Measurements from ENCODE around the gene ABCB10.
"Not testable (repeated sequence)": the region's sequence is repeated elsewhere in the genome, so short reads cannot be mapped to it uniquely, and the experiment has no call there.

The ABCB10 gene

GRCh38 chr1:229570891-229571516 is 12.5 kb upstream of the ABCB10 start:
- no peak for DNase-seq

- DNase-seq, result no peak
Measured at GRCh38 chr1:229570305-229570704, 11.8 kb upstream of the ABCB10 start.

DNA sequence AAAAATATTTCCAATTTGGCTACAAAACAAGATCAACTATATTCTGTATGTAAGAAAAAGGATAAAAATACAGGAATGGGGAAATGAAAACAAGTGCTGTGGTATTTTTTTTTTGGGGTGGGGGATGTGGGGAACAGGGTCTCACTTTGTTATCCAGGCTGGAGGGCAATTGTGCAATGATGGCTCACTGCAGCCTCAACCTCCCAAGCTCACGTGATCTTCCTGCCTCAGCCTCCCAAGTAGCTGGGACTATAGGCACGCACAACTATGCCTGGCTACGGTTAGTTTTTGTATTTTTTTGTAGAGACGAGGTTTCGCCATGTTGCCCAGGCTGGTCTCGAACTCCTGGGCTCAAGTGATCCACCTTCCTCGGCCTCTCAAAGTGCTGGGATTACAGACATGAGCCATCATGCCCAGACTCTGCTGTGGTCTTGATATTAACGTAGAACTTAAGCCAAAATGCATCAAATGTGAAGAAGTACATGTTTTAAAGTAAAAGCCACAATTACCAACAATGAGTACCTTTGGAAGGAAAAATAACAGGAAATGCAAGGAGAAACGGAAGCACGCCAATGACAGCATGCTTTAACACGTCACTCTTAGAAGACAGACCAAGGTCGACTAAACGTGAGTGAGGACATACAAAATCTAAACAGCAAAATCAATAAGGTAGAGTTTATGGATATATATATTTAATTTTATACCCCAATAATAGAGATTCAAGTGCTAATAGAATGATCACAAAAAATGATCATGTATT is 8.8 kb upstream of the ABCB10 start:
- DNase-seq, result no peak

DNA sequence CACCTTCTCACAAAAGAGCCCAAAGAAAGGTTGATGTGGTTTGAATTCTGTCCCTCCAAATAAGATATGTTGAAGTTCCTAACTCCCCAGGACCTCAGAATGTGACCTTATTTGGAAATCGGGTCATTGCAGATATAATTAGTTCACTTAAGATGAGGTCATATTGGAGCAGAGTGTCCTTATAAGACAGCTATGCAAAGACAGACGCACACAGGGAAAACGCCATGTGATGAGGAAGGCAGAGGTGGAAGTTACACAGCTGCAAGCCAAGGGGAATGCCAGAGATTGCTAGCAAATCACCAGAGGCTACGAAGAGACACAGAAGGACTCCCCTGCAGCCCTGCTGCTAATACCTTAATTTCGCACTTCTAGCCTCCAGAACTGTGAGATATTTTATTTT is 5.2 kb upstream of the ABCB10 start:
- no peak for DNase-seq

GRCh38 chr1:229563241-229563640 is 4.7 kb upstream of the ABCB10 start:
- no peak for DNase-seq

DNA sequence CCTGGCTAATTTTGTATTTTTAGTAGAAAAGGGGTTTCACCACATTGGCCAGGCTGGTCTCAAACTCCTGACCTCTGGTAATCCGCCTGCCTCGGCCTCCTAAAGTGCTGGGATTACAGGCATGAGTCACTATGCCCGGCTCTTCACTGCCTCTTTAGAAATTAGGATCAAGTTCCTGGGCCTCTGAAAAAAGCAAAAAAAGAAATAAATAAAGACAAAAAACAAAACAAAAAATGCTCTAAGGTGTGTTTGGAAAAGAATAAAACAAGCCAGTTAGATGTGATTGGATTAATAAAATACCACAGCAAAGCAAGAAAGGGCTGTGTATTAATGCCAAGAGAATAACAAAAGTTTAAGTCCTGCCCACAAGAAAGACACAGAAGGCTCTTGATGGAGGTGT is 4.2 kb upstream of the ABCB10 start:
- DNase-seq, result no peak

GRCh38 chr1:229561141-229561540 is 2.6 kb upstream of the ABCB10 start:
- no peak for DNase-seq

DNA sequence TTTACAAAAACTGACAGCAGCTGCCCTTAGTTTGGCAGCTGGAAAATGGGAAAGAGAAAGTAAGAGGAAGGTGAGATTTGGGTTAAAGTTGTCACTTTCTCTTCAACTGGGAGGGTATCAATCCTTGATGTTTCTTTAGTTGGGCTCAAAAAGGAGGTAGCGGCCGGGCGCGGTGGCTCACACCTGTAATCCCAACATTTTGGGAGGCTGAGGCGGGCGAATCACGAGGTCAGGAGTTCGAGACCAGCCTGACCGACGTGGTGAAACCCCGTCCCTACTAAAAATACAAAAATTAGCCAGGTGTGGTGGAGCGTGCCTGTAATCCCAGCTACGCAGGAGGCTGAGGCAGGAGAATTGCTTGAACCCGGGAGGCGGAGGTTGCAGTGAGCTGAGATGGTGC is 1.6 kb upstream of the ABCB10 start:
- not testable (repeated sequence) for DNase-seq

GRCh38 chr1:229559336-229559801 is 862 bp upstream of the ABCB10 start:
- not testable (repeated sequence) for DNase-seq

- DNase-seq, result peak; percentile 45
Measured at GRCh38 chr1:229557913-229558414, 543 bp downstream of the ABCB10 start.

DNA sequence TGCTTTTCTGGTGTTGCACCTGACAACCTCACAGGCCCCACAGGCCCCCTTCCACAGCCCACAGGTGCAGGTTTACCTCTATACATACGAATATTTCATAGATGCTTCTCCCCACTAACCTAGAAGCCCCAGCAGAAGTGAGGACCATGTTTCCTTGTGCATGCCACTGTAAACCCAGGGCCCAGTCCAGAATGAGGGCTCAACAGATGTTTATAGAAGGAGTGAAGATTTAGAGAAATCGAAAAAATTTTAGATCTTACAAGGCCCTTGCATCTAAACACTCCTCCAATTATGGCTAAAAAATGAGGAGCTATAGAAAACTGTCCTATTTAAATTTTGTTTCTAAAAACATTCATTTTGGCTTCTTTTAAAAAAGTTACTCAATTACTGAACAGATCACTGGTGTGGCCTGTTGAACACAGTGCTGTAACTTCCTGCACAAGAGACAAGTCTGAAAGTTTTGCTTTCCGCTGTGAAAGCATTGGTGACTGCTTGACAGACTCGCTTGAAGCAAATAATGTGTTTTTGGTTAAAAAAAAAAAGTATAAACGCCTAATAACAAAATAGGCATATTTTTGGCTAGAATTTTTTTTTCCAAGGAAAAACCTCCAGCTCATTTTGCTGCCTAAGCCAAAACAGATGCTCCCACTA is 1.2 kb downstream of the ABCB10 start:
- DNase-seq, result no peak

GRCh38 chr1:229554886-229555621 is 3.5 kb downstream of the ABCB10 start:
- no peak for DNase-seq

DNA sequence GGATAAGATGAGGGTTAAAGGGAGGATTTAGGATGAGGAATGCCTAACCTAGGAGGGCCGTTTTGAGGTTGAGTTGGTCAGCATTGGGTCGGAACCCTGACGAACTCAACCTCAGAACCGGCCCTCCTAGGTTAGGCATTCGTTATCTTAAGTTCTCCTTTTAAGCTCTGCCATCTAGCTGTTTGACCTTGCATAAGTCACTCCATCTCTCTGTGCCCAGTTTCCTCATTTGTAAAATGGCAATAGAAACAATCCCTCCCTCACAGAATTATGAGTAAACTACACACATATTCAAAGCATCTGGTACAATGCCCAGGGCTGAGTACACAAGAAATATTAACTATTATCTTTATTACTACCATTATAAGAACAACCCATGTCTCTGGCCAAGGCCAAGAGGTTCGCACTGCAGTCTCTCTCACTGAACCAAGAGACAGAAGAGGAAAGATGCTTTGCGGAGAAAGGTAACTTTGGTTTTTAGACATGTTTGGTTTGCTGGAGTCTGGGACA is 4.8 kb downstream of the ABCB10 start:
- DNase-seq, result no peak

GRCh38 chr1:229552732-229553131 is 5.8 kb downstream of the ABCB10 start:
- no peak for DNase-seq

- no peak for DNase-seq
Measured at GRCh38 chr1:229550812-229551567, 7.5 kb downstream of the ABCB10 start.

DNA sequence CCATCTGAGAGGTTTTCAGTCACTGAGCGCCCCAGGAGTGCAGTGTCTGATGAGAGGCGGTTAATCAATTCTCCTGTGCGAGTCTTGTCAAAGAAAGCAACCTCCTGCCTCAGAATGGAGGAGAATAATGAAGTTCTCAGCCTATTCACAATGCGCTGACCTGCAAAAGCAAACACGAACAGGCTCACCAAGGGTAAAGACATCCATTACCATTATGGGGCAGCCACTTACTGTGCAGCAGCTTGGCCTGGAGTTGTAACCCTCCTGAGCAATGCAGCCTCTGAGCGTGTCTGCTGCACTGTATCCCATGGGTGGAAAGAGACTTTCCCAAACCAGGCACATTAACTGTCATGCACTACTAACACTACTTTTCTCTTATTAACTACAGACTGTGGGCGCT is 11.0 kb downstream of the ABCB10 start:
- no peak for DNase-seq

DNA sequence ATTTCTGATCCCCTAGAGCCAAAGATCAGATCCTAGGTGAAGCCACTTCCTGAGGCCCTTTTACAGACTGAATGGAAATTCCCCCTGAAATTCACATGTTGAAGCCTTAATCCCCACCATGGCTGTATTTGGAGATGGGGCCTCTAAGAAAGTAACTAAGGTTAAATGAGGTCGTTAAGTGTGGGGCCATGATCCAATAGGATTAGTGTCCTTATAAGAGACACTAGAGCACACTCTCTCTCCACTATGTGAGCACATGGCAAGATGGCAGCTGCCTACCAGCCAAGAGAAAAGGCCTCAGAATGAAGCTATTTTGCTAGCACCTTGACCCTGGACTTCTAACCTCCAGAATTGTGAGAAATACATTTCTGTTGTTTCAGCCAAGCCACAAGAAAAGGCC is 13.9 kb downstream of the ABCB10 start:
- DNase-seq, result no peak

DNA sequence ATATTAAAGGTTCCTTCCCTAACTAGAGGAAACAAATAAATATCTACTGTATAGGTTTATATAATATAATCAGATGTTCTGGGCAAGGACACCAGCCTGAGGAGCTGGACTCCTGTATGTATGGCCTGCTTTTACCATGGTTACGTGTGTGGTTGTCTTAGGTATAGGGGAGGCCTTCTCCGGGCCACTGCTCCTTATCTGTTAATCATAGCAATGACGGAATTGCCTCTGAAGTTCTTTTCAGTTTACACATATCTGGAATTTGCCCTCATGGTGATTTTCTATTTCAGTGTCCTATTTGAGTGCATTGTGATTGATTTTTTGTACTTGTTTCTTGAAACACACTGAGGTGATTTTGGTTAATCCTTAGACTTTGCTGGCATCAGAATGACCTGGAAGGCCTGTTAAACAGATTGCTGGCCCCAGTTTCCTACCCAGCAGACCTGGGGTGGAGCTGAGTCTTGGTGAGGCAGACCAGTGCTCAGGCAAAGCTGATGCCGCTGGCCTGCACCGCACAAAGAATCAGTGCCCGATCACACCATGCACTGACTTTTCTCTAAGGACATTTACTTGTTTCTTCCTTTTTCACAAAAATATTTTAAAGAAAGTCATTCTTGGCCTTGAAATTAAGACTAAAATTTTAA is 18.5 kb downstream of the ABCB10 start:
- DNase-seq, result no peak

GRCh38 chr1:229538945-229539344 is 19.6 kb downstream of the ABCB10 start:
- DNase-seq, result no peak

GRCh38 chr1:229537894-229538293 is 20.6 kb downstream of the ABCB10 start:
- no peak for DNase-seq

DNA sequence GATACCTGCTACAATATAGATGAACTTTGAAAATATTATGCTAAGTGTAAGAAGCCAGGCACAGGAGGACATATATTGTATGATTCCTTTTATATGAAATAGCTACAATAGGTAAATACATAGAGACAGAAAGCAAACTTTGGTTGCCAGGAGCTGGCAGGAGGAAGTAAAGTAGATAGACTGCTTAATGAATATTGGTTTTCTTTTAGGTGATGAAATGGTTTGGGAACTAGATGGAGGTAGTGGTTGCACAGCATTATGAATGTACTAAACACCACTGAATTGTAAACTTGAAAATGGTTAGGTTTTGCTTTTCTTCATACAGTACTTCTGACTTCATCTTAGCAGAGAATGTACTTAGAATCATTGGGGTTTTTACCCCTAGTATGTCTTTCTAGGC is 21.5 kb downstream of the ABCB10 start:
- no peak for DNase-seq

GRCh38 chr1:229535230-229535629 is 23.3 kb downstream of the ABCB10 start:
- DNase-seq, result no peak

Measured in activated naive CD4-positive, alpha-beta T cell treated with anti-CD3 and anti-CD28 coated beads, Interleukin-2, amount 50 U/mL, for 16 hours (primary cell).